GM19452 (cell line): Measurements from ENCODE around the gene FPGT.
"Not testable (repeated sequence)": the region's sequence is repeated elsewhere in the genome, so short reads cannot be mapped to it uniquely, and the experiment has no call there.

Experiments used
- ATAC-seq: cut with Tn5 transposase; IDR thresholded peaks from one replicate; pipeline ENCODE4 v1.9.1; 2021; ENCODE audit not compliant: unreplicated experiment

The FPGT gene

GRCh38 chr1:74253243-74253824 lies 55.3 kb downstream of the FPGT start:
- not testable (repeated sequence) for ATAC-seq
